ENCODE data around the gene CD163.
"Not testable (repeated sequence)": the region's sequence is repeated elsewhere in the genome, so short reads cannot be mapped to it uniquely, and the experiment has no call there.

The CD163 gene

DNA sequence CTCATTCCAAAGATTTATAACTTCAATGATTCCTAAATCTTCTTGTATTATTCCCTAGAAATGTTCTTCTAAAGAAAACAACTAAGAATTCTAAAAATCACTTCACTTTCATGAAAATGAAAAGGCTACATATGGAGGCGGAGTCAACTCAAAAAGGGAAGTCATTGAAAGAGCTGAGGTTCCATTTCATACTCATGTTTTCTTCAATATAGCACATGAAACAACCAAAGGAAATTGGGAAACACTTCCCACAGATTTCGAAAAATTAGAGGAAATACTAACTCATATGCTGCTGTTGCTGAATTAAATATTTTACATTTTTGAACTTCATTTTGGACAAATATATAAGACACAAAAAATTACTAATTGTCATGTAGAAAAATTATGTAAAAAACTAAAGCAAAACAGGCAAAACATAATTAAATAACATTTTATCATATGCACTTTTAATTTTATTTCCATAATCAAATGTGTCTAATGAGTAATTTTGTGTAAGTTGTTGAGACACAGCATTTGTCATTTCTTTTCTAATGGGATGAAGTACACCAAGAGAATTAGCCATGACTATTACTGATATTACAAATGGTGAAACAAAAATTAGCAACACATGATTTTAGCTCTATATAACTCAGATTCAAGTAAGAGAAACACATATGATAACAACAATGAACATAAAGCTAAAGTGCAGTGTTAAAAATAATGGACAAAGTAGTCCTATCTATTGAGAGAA is at the start of gene CD163:
TSS of gene CD163 (minus strand) at position 92 of the 730 bp plus-strand sequence. CDS start at position 5, 87 bp downstream.
- DNase-seq (ENCODE audit: low read depth in 2 of 2): no peak

DNA sequence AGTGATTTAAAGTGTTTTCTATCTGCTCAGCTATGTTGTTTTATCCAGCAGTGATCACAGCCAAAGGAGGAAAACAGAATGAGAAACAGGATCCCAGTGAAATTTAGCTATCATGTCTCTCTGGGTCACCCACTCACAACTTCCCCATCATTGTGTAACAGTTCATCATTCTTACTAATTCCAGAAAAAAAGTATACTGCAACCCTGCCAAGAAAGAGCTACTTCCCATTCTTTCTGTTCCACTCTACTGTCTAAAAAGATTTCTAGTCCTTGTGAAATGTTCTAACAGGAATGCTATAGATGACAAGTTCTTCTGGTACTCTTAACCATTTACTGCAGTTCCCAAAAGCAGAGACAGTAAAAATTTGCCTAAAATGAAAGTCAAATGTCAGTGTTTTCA is 39.2 kb upstream of the CD163 start:
- no peak for DNase-seq (ENCODE audit: low read depth in 2 of 2)

DNA sequence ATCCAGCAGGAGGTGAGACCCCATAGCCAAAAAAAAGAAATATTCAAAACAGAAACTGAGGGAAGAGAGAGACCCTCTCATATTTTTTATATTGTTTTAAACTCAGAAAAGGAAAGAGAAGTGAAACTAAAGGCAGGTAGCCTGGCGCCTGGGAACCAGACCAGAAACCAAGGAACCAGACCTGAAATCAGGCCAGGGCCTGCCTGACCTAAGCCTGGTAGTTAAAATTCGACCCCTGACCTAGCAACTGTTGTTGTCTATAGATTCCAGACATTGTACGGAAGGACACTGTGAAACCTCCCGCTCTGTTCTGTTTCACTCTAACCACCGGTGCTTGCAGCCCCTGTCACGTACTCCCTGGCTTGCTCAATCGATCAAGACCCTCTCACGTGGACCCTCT is 38.5 kb upstream of the CD163 start:
- DNase-seq (ENCODE audit: low read depth in 2 of 2): no peak

DNA sequence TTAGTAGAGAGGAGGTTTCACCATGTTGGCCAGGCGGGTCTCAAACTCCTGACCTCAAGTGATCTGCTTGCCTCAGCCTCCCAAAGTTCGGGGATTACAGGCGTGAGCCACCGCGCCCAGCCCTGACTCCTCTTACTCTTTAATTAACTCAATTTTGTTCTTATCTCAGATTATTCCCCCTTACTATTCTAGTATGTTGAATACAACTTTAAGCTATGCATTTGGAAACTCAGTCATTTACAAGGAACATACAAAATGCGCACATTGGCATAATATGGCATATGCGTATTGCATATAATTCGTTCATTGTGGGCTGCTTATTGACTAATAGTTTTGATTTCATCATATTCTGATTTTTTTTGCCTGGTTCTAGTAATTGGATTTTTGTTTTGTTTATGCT is 10.8 kb upstream of the CD163 start:
- no peak for DNase-seq (ENCODE audit: low read depth in 2 of 2)

DNA sequence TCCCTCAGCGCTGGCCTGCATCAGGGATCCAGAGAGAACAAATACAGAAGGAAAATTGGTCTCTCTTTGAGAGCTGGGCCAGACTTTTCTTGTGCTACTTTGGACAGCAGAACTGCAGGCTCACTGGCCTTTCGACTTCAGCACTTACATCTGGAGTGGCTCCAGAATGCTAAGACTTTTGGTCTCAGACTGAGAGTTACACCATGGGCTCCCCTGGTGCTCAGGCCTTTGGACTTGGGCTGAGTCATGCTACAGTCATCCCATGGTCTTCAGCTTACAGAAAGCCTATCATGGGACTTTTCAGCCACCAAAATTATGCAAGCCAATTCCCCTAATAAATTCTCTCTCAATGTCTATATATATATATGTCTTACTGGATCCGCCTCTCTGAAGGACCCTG is 9.0 kb upstream of the CD163 start:
- DNase-seq (ENCODE audit: low read depth in 2 of 2): no peak

DNA sequence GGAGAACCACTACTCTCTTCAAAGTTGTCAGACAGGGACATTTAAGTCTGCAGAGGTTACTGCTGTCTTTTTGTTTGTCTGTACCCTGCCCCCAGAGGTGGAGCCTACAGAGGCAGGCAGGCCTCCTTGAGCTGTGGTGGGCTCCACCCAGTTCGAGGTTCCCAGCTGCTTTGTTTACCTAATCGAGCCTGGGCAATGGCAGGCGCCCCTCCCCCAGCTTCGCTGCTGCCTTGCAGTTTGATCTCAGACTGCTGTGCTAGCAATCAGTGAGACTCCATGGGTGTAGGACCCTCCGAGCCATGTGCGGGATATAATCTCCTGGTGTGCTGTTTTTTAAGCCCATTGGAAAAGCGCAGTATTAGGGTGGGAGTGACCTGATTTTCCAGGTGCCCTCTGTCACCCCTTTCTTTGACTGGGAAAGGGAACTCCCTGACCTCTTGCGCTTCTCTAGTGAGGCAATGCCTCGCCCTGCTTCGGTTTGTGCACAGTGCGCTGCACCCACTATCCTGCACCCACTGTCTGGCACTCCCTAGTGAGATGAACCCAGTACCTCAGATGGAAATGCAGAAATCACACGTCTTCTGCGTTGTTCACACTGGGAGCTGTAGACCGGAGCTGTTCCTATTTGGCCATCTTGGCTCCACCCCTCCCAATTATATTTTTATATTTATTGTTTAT is 6.4 kb upstream of the CD163 start:
- not testable (repeated sequence) for DNase-seq (ENCODE audit: low read depth in 2 of 2)

DNA sequence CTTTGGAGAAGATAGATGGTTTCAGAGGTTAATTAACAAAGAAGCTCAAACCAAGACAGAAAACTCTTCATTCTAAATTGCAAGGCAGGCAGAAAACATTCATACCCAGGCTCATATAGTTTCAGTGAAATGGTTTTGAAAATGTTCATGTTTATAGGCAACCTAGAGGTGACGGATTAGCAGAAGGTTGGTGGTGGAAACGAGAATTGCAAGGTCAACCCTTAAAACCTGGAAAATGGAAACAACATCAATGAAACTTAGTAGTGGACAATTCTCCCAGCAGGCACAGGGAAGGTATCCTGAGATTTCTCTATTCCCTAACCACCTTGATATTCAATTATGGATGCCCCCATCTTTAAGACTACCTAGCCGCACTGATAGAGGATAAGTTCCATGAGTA is 965 bp downstream of the CD163 start:
- no peak for DNase-seq (ENCODE audit: low read depth in 2 of 2)

DNA sequence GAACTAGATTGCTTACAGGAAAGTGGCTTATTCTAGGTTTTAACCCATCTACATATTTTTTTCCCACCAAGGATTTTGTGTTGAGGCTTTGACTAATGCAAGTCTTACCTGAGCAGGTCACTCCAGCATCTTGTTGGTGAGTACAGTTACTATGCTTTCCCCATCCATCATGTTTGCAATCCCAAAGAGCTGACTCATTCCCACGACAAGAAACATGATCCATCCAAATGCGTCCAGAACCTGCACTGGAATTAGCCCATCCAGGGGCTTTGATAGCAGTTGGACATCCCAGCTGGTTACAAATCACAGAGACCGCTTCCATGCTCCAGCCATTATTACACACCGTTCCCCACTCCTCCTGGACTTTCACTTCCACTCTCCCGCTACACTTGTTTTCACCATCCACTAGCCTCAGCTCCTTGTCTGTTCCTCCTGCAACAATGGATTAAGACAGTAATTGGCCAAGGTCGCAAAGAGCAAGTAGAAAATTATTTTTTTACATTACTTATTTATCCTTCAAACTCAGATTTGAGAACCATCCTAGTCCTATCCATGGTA is 2.5 kb downstream of the CD163 start:
- DNase-seq (ENCODE audit: low read depth in 2 of 2): no peak

DNA sequence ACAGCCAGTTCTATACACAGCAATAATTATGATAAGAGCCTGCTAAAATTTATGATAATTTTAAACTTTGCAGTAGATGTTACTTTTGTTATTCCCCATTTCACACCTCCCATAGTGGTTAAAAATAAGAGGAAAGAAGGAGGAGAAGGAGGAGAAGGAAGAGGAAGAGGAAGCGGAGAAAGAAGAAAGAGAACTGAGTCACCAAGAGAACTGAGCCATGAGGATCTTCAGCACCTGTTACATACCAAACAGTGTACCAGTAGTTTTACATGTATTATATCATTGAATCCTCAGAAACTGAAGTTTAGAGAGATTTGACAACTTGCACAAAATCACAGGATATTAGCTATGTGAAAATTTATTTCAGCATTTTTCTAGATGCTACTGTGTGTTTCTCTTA is 3.9 kb downstream of the CD163 start:
- no peak for DNase-seq (ENCODE audit: low read depth in 2 of 2)

DNA sequence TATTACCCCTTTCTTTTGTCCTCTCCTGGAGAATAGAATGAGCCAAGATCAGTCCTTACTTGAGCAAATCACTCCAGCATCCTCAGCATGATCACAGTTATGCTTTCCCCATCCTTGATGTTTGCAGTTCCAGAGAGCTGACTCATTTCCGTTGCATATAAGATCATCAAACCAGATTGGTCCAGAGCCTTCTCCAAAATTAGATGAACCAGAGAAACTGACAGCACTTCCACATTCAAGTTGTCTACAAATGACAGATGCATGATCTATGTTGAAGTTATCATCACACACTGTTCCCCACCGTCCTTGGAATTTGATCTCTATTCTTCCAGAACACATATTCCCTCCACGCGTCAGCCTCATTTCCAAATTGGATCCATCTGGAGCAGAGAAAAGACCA is 4.8 kb downstream of the CD163 start:
- DNase-seq (ENCODE audit: low read depth in 2 of 2): no peak

DNA sequence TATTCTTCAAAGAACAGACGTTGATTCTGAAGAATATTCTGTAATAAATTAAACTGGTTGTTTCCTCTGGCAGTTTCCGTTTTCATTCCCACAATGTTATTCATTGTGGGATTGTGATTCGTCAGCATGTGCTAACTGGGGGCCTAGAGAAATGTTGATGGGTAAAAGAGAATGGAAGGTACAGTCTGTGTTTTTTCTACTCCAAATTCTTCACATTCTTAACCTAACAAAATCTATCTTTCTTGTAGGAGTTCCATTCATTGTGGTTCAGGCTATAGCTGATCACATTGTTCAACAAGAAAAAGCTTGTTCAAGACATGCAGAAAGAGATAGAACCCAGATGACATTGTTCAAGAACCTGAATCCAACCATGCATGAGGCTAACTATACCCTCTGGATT is 5.9 kb downstream of the CD163 start:
- no peak for DNase-seq (ENCODE audit: low read depth in 2 of 2)

DNA sequence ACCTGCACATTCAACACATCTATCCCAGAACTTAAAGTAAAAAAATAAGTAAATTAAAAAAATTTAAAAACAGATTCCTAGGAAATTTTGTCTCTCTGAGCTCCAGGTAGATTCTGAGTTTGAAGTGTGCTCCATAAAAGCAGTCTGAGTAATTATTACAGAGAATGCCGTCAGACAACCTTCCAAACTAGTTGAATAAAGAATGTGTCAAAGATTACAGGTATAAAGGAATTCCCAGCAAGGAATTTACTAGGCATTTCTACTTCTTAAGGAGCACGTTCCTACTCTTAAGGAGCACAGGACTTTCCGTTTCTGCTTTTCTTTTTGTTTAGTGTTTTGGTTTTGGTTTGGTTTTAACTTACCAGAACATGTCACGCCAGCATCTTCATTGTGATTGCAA is 7.1 kb downstream of the CD163 start:
- DNase-seq (ENCODE audit: low read depth in 2 of 2): no peak

DNA sequence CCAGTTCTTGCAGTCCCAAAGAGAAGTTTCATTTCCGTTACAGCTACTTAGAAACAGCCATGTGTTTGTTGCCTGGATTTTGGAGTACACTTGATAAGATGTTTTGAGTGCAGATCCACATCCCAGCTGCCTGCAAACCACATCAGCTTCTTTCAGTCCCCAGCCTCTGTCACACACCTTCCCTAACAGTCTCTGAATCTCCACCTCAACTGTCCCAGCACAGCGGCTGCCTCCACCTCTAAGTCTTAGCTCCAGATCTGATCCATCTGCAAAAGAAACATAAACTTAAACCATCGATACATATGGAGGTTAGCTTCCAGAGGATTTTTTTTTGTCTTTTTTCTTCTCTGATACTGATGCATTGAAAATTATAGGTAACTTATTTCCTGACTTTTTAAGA is 8.4 kb downstream of the CD163 start:
- no peak for DNase-seq (ENCODE audit: low read depth in 2 of 2)

DNA sequence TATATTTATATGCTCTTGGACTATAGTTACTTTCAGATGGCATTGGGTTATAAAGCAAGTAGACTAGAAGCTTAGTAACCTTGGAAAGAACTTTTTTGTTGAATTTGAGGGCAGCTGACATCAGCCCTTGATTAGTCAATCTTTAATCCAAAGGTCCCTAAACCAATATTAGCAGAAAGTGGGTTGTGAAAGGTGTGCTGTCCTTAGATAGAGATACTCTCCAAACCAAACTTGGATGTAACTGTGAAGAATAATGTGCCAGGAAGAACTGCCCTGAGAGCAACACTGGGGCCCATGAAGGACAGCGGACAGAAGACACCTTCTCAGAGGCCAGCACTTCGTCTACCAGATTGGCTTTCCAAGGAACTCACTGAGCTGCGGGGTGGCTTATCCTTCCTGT is 10.6 kb downstream of the CD163 start:
- no peak for DNase-seq (ENCODE audit: low read depth in 2 of 2)

DNA sequence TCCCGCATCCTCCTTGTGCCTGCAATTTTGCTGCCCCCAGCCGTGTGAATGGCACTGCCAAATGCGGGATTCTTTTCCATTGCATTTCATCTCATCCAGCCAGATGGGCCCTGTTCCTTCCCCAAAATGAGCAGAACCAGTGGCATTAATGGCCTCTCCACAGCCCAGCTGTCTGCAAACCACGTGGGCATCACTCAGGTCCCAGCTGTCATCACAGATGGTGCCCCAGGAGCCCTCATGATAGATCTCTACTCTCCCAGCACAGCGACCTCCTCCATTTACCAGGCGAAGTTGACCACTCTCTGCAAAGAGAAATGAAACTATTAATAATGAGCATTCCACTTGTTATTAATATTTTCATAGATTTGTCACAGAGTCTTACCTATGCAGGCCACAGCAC is 17.1 kb downstream of the CD163 start:
- no peak for DNase-seq (ENCODE audit: low read depth in 2 of 2)

DNA sequence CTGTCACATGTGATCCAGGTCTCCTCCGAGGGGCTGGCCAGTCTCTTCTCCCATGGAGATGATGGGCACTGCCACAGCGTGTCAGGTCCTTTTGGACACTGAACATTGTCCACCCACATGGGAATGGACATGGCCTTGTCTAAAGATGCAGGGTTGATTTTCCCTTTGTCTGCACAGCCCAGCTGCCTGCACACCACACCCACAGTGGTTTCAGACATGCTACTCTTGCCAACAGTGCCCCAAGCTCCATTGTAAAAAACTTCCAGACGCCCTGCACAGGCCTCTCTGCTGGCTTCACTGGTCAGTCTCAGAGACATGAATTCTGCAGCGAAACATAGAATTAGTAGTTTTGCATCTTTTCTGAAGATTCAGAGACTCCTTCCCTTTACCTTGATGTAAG is 18.5 kb downstream of the CD163 start:
- no peak for DNase-seq (ENCODE audit: low read depth in 2 of 2)

DNA sequence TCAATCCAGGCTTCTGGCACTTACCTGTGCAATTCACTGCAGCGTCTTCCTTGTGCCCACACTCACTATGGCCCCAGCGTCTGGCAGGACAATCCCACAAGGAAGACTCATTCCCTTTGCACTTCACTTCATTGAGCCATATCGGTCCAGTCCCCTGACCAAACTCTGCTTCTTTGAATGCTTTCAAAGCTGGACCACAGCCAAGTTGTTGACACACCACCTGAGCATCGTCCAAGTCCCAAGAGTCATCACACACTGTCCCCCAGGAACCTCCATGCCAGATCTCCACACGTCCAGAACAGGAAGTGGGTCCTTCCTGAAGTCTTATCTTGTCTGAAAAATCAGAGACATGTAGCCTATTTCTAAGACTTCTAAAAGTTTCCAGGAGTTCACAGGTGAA is 20.2 kb downstream of the CD163 start:
- no peak for DNase-seq (ENCODE audit: low read depth in 2 of 2)

DNA sequence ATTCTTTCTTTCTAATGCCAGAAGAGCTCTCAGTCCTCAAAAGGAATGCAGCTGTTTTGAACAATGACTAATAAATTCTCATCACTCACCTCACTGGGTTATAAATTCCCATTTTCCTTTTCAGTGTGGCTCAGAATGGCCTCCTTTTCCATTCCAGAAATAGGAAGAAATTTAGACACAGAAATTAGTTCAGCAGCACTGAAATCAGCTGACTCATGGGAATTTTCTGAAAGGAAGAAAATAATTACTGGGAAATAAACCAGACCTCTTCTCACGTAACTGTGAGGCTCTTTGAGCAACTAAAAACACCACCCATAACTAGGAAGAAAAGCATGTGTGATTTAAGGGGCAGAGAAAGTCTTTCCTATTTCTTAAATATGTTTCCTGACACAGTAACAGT is 23.8 kb downstream of the CD163 start:
- DNase-seq (ENCODE audit: low read depth in 2 of 2): no peak

DNA sequence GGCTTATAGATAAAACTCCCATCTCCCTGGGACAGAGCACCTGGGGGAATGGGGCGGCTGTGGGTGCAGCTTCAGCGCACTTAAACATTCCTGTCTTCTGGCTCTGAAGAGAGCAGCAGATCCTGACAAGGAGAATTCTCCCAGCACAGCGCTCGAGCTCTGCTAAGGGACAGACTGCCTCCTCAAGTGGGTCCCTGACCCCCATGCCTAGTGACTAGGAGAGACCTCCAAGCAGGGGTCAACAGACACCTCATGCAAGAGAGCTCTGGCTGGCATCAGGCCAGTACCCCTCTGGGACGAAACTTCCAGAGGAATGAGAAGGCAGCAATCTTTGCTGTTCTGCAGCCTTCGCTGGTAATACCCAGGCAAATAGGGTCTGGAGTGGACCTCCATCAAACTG is 31.5 kb downstream of the CD163 start:
- DNase-seq (ENCODE audit: low read depth in 2 of 2): no peak

DNA sequence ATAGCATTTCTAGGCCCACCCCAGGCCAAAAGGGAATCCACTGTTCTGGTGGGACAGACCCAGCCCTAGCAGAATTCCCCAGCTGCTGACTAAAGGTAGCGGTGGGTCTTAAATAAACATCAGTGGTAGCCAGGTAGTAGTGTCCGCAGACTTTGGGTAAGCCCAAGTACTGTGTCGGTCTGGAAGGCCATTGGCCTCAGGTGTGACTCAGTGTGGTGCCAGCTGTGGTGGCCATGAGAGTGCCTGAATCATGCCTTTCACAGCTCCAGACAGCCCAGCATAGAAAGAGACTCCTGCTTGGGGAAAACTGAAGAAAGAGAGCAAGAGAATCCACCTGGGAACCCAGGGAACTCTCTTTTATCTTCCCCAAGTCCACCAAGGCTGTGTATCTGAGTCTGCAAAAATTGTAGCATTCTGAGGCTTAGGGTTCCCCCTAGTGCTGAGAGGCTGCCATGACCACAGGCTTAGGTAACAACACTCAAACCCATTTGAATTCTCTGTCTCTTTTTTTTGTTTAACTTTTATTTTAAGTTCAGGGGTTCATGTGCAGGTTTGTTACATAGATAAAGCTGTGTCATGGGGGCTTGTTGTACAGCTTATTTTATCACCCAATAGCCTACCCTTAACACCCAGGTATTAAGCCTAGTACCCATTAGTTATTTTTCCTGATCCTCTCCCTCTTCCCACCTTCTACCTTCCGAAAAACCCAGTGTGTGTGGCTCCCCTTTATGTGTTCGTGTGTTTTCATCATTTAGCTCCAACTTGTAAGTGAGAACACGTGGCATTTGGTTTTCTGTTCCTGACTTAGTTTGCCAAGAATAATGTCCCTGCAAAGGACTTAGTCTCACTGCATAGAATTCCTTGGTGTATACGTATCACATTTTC is 43.0 kb downstream of the CD163 start:
- DNase-seq (ENCODE audit: low read depth in 2 of 2): peak in 1 of 2 donors; percentile 15

DNA sequence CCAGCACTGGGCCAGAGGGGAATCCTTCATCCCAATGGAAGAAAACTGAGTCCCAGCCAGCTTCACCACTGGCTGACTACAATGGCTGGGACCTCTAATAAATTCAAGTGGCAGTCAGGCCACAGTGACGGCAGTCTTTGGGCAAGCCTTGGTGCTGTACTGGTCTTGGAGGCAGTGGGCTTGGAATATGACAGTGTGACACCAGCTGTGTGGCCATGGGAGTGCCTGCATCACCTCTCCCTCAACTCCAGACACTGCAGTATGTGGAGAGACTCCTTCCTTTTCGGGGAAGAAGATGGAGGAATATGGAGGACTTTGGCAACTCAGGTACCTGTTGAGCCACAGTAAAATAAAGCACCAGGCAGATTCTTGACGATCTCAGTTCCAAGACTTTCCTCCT is 43.6 kb downstream of the CD163 start:
- no peak for DNase-seq (ENCODE audit: low read depth in 2 of 2)

DNA sequence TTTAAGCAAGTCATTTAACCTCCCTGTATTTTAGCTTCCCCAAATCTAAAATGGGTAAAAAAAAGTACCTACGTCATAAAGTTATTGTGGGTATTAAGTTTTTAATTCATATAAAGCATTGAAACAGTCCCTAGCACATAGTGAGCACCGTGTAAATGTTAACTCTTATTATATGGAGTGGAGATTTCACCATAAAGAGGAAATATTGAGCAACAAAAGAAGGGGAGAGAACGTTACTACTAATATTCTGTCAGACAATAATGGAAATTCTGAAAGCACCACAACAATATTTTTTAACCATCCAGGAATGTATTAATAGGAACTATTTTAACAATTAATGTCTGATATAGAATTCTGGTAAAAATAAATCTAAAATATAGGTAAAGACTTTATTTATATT is 51.8 kb downstream of the CD163 start:
- no peak for DNase-seq (ENCODE audit: low read depth in 2 of 2)
